ENCODE data around the gene PTPRT. TPM values are rescaled to one million over a fixed set of nuclear protein-coding genes. Genes with fewer than 3 reads are reported as not detected.

Gene PTPRT
- total RNA-seq, 1 experiment from 2014 or later, result 0.13 TPM

- Histone ChIP-seq H3K27me3 (ENCODE audit: insufficient read depth, low read length) (no peaks in the 10 kb centered on the region), H2AFZ (ENCODE audit: low read length) (no peak overlapping the region), H2AK5ac (ENCODE audit: insufficient read length, low read length) (no peak overlapping the region), H2BK120ac (ENCODE audit: low read depth, low read length, poor library complexity, severe bottlenecking) (no peak overlapping the region), H3K9ac (ENCODE audit: extremely low read depth, insufficient read length, low read length) (no peak overlapping the region), H3K23me2 (ENCODE audit: insufficient read length, low read depth, low read length, poor library complexity, severe bottlenecking) (no peaks in the 10 kb centered on the region), H3K27ac (ENCODE audit: insufficient read length, low read depth, low read length) (no peak overlapping the region), H2BK20ac (ENCODE audit: low read depth, low read length, poor library complexity, severe bottlenecking) (no peak overlapping the region), H2BK12ac (ENCODE audit: insufficient read length, low read depth, low read length) (no peak overlapping the region), H3K79me1 (ENCODE audit: insufficient read depth, low read depth, low read length, poor library complexity, severe bottlenecking) (no peaks in the 10 kb centered on the region), H3K9me3 (ENCODE audit: control insufficient read depth, low read depth, low read length) (no peaks in the 10 kb centered on the region), H2BK15ac (ENCODE audit: low read depth, low read length) (no peak overlapping the region), H3K23ac (ENCODE audit: insufficient read length, low read depth, low read length) (no peak overlapping the region), H4K8ac (replicated peaks; ENCODE audit: insufficient read length, low read depth, low read length) (no peak overlapping the region), H3K4me2 (ENCODE audit: insufficient read depth, insufficient read length, low read length) (no peak overlapping the region), H3K56ac (ENCODE audit: insufficient read length, low read depth, low read length) (no peak overlapping the region), H3K14ac (ENCODE audit: insufficient read depth, low read length) (no peak overlapping the region), H3K4me1 (ENCODE audit: insufficient read depth, low read length) (no peaks in the 10 kb centered on the region), H4K20me1 (ENCODE audit: control insufficient read depth, insufficient read depth, insufficient read length) (no peaks in the 10 kb centered on the region), H3K18ac (ENCODE audit: insufficient read length, low read depth, low read length) (no peak overlapping the region), H2BK5ac (ENCODE audit: insufficient read length, low read length) (no peak overlapping the region), H3K4ac (ENCODE audit: low read depth, low read length) (no peak overlapping the region), H4K5ac (ENCODE audit: insufficient read length, low read depth, low read length) (no peak overlapping the region), H4K91ac (ENCODE audit: insufficient read length, low read depth, low read length) (no peak overlapping the region), H3T11ph (ENCODE audit: low read length) (no peak overlapping the region), H3K79me2 (ENCODE audit: insufficient read depth, low read length) (no peaks in the 10 kb centered on the region)
- Mint-ChIP-seq H3K27ac (no peak overlapping the region; a peak in 1 of 7 replicates), H3K9me3 (no peaks in the 10 kb centered on the region; a peak in 1 of 5 replicates), H3K4me1 (no peaks in the 10 kb centered on the region; a peak in 1 of 4 replicates), H3K36me3 (ENCODE audit: insufficient read depth in 1 of 3, low read depth in 3 of 3) (no peaks in the 10 kb centered on the region), H3K27me3 (ENCODE audit: low read depth) (no peaks in the 10 kb centered on the region; the same call in none of the 2 replicates), H3K4me3 (no peak overlapping the region)
- DNase-seq, result no peak
- WGBS (ENCODE audit: extremely low coverage, insufficient read length, low lambda C conversion rate), result no CpG with 5 or more reads among the region's 2 CpGs
- no peak for TF ChIP-seq CTCF (conservative IDR thresholded peaks at IDR 0.05)
Observed at GRCh38 chr20:42996141-42996540, 193.6 kb downstream of the PTPRT start.
